GM12872 (cell line): ENCODE measurements around the gene LLGL2.

Source experiments
- TF ChIP-seq, protein P1 (sequence below): IDR thresholded peaks from 3 replicates; pipeline ENCODE4 v1.5.1; 2011; ENCODE audit warnings: low read depth, mild to moderate bottlenecking, low read length, moderate library complexity; ENCODE audit not compliant: insufficient read depth

Gene LLGL2

DNA sequence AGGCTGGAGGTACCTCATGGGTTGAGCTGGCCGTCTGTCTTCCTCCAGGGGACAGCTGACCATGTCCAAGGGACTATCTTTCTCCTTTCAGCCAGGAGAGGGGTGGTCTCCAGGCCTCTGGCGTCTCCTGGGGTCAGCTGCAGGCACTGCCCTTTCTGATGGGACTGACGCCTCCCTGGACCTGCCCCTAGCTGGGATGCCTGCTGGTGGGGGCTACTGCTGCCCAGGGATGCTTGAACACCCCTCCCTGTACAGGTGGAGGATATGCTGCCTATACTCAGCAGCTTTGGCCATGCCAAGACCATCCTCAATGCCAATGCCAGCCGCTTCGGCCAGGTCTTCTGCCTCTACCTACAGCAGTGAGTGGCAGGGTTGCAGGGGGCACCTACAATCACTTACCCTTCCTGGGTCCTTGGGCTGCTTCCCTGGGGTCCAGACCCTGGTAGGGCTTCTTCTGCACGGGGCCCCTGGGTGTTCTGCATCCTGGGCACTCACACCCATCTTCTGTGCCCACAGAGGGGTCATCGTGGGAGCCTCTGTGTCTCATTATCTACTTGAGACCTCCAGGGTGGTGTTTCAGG lies 66.3 kb downstream of the LLGL2 start:
- TF ChIP-seq, protein P1, sequence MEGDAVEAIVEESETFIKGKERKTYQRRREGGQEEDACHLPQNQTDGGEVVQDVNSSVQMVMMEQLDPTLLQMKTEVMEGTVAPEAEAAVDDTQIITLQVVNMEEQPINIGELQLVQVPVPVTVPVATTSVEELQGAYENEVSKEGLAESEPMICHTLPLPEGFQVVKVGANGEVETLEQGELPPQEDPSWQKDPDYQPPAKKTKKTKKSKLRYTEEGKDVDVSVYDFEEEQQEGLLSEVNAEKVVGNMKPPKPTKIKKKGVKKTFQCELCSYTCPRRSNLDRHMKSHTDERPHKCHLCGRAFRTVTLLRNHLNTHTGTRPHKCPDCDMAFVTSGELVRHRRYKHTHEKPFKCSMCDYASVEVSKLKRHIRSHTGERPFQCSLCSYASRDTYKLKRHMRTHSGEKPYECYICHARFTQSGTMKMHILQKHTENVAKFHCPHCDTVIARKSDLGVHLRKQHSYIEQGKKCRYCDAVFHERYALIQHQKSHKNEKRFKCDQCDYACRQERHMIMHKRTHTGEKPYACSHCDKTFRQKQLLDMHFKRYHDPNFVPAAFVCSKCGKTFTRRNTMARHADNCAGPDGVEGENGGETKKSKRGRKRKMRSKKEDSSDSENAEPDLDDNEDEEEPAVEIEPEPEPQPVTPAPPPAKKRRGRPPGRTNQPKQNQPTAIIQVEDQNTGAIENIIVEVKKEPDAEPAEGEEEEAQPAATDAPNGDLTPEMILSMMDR, result no peak

DNA sequence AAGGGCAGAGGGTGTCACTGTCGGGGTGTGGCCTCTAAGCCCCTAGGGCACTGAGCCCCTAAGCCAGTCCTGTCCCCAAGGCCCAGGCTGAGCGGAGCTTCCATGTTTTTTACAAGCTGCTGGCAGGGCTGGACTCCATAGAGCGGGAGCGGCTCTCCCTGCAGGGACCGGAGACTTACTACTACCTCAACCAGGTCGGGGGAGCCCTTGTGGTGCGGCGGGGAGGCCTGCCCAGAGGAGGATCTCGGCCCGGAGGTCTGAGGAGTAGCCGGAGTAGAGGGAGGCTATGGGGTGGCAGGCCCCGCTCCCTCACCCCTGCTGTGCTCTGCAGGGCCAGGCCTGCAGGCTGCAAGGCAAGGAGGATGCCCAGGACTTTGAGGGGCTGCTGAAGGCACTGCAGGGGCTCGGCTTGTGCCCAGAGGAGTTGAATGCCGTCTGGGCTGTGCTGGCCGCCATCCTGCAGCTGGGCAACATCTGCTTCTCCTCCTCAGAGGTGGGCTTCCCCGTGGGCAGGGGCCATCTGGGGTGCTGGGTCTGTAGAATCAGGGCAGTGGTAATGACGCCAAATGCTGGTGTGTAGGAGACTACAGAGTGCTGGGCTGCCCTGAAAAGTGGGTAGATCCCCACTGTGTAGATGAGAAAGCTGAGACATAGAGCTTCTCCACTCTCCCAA lies 67.0 kb downstream of the LLGL2 start:
- TF ChIP-seq, protein P1, result no peak

DNA sequence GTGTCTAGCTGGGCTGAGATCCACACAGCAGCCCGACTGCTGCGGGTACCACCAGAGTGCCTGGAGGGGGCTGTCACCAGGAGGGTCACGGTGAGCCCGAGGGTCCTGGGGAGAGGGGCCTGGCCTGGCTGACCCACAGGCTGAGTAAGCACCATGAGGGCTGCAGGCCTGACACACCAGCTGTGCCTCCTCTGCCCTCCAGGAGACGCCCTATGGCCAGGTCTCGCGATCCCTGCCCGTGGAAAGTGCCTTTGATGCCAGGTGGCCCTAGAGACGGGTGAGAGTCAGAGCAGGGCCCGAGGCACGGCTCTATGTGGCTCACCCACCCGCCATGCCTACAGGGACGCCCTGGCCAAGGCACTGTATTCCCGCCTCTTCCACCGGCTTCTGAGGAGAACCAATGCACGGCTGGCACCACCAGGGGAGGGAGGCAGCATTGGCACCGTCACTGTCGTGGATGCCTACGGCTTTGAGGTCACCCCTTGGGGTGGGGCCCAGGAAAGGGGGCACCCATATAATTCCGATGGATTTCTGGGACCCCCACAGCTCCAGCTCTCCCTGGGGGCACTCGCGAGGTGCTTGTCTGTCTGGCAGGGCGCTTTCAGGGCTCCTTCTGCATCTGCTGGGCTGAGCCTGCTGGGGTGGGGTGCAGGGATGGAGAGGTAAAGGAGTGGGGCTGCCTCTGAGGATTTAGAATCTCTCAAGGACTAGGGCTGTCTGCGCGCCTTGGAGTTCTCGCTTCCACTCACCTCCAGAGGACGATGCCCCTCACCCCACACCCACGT lies 69.2 kb downstream of the LLGL2 start:
- TF ChIP-seq, protein P1, result no peak

DNA sequence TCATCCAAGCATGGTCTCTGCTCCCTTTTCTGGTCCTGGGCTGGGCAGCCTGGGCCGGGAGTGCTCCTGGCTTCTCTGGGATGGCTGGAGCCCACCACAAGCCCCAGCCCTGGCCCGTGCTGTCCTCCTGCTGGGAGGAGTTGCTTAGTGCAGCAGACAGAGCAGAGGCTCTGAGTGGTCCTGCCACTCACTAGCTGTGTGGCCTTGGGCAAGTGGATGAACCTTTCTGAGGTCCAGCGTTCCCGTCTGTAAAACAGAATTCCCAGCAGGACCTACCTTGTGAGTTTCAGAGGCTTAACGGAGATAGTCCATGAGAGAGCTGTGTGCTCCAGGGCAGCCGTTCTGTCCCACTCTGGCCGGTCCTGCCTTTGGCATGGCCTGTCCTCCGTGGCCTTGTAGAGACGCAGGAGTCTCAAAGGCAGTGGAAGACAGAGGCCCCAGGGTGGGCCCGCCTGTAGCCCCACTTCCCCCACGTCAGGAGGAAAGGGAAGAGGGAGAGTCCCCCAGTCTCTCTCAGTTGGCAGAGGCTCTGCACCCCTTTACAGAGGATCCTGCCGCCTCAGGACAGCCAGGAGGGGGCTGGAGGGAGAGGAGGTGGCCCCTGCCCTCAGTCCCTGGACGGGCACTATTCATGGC lies 69.9 kb downstream of the LLGL2 start:
- TF ChIP-seq, protein P1, result no peak

DNA sequence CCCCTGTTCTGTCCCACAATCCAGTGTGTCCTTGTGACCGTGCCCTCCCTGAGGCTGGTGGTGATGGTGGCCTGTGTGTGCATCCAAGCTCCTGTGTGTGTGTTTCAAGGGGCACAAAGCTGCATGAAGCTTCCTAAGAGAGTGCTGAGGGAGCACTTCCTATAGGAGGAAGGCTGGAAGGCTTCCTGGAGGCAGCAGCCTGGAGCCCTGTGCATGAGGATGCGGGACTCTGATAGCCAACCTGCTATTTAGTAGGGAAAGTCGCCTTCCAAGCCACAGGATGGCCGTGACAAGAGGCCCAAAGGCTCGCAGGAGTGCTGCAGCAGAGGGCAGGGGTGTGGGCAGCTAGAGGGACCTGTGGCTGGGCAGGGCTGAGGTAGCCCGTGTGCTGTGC lies 70.4 kb downstream of the LLGL2 start:
- TF ChIP-seq, protein P1, result no peak

DNA sequence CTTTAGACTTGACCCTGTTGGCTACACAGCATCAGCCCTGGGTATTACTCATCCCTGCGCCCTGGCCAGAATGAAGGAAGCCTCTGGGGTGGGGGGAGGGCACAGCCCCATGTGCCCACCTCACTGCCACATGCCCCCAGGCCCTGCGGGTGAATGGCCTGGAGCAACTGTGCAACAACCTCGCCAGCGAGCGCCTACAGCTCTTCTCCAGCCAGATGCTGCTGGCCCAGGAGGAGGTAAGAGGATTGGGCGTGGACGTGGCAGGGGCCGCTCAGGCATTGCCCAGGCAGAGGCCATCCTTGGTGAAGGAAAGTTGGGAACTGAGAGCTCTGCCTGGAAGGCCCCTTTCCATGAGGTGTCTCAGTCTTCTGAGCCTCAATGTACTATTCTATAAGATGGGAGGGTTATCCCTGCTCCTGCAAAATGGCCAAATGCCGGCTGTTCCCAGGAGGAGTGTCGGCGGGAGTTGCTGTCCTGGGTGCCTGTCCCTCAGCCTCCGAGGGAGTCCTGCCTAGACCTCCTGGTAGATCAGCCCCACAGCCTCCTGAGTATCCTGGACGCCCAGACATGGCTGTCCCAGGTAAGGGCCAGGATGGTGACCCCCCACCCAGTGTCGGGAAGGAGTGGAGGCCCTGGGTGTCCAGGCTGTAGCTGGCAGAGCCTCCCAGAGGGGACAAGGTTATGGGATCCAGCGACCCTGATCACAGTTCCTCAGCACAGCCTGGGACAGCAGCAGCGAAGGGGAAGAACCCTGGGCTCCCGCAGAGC lies 71.0 kb downstream of the LLGL2 start:
- TF ChIP-seq, protein P1, result no peak
